HG03520 (cell line): ENCODE measurements around the gene RUNDC1.

Source experiments
- ATAC-seq: cut with Tn5 transposase; IDR thresholded peaks from one replicate; pipeline ENCODE4 v1.9.1; 2021; ENCODE audit warnings: mild to moderate bottlenecking, moderate library complexity; ENCODE audit not compliant: unreplicated experiment

RUNDC1 gene

GRCh38 chr17:43033948-43034881 lies 53.9 kb downstream of the RUNDC1 start:
- no peak for ATAC-seq

GRCh38 chr17:43034894-43035293 lies 54.5 kb downstream of the RUNDC1 start:
- ATAC-seq = no peak

- ATAC-seq = no peak
Observed at GRCh38 chr17:43039646-43040045, 59.3 kb downstream of the RUNDC1 start.

- ATAC-seq = no peak
Observed at GRCh38 chr17:43040655-43041054, 60.3 kb downstream of the RUNDC1 start.

GRCh38 chr17:43042025-43042628 lies 61.8 kb downstream of the RUNDC1 start:
- ATAC-seq = no peak
